HG03432 (cell line): ENCODE data around the gene TMEM174.
"Not testable (repeated sequence)": the region's sequence is repeated elsewhere in the genome, so short reads cannot be mapped to it uniquely, and the experiment has no call there.

Experiments used
- ATAC-seq: cut with Tn5 transposase; IDR thresholded peaks from one replicate; pipeline ENCODE4 v1.9.1; 2021; ENCODE audit warnings: mild to moderate bottlenecking, moderate library complexity; ENCODE audit not compliant: unreplicated experiment

TMEM174 gene

DNA sequence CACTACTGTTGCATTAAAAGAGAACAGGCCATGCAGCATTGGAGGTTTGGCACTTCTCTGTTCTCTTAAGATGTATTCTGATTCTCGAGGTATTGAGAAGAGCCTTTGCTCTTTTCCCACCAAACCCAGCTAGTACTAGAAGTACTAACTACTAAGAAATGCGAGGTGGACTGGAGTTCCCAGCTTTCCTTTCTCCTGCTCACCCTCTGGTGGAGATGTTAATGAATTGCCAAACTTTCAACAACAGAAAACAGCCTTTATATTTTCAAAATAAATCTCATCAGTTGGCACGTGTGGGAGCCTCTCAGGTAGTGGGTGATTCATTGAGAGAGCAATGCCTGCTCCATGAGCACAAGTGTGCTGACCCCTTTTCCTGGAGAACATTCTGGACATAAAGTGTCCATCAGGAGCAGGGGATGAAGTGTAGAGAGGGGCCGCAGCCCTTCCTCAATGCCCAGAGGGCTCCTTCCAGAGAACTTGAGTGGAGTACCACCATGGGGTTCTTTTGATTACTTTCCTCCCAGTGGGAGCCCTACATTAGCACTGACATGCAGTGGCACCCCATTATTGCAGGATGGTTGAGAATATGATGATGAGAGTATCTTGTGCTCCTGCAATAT is 45.7 kb downstream of the TMEM174 start:
- no peak for ATAC-seq

DNA sequence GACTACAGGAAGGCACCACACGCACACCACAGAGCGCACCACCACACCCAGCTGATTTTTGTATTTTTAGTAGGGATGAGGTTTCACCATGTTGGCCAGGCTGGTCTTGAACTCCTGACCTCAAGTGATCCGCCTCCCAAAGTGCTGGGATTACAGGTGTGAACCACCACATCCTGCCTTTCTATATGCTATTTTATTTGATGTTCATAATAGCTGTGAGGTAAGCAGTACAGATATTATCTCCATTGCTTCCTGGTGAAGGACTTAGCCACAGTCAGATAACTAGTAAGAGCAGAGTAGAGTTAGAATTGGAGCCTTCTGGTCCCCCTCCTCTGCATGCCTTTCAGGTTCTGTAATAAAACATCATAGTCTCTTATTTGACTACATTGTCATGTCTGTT is 46.3 kb downstream of the TMEM174 start:
- not testable (repeated sequence) for ATAC-seq

GRCh38 chr5:73221161-73221560 is 48.2 kb downstream of the TMEM174 start:
- ATAC-seq = no peak

- no peak for ATAC-seq
Measured at GRCh38 chr5:73221726-73222125, 48.7 kb downstream of the TMEM174 start.

- no peak for ATAC-seq
Measured at GRCh38 chr5:73222173-73222572, 49.2 kb downstream of the TMEM174 start.
